Gastroesophageal sphincter (tissue), 3 donors: ENCODE data around the gene CEMIP2.

Experiments
- EP300 ChIP-seq: sonication (generic); formaldehyde crosslinking; IDR thresholded peaks from one replicate; pipeline ENCODE4 v1.6.1; 2017; ENCODE audit warnings: antibody characterized with exemption, mild to moderate bottlenecking
- POLR2A ChIP-seq, 2 donors: fragments of 450-650 bp; IDR thresholded peaks; one replicate each; pipeline ENCODE4 v1.6.1; 2017; ENCODE audit warnings: antibody characterized with exemption in 2 of 2, mild to moderate bottlenecking in 2 of 2, moderate library complexity in 1 of 2
- POLR2AphosphoS5 ChIP-seq: sonication (generic); formaldehyde crosslinking; IDR thresholded peaks from one replicate; pipeline ENCODE4 v1.6.1; 2017; ENCODE audit warnings: antibody characterized with exemption
- TF ChIP-seq, protein P1 (sequence below), 4 experiments: fragments of 200-600 bp in 2 of 4; fragments of 450-650 bp in 2 of 4; sonication (generic) in 1 of 4; IDR thresholded peaks; one replicate each; pipeline ENCODE4 v1.5.1; 2017 to 2019; ENCODE audit warnings: antibody characterized with exemption in 4 of 4, mild to moderate bottlenecking in 2 of 4, moderate library complexity in 2 of 4

GRCh38 chr9:71729816-71730526, 38.3 kb downstream of the CEMIP2 start:
- TF ChIP-seq, protein P1, sequence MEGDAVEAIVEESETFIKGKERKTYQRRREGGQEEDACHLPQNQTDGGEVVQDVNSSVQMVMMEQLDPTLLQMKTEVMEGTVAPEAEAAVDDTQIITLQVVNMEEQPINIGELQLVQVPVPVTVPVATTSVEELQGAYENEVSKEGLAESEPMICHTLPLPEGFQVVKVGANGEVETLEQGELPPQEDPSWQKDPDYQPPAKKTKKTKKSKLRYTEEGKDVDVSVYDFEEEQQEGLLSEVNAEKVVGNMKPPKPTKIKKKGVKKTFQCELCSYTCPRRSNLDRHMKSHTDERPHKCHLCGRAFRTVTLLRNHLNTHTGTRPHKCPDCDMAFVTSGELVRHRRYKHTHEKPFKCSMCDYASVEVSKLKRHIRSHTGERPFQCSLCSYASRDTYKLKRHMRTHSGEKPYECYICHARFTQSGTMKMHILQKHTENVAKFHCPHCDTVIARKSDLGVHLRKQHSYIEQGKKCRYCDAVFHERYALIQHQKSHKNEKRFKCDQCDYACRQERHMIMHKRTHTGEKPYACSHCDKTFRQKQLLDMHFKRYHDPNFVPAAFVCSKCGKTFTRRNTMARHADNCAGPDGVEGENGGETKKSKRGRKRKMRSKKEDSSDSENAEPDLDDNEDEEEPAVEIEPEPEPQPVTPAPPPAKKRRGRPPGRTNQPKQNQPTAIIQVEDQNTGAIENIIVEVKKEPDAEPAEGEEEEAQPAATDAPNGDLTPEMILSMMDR (IDR thresholded peaks at IDR 0.05): no peak
- no peak for TF ChIP-seq EP300
- no peak for TF ChIP-seq POLR2A (IDR thresholded peaks at IDR 0.05)
- no peak for TF ChIP-seq POLR2AphosphoS5
